Caco-2 (cell line): Measurements from ENCODE around the gene MKX. TPM values are rescaled to one million over a fixed set of nuclear protein-coding genes. Genes with fewer than 3 reads are reported as not detected.

Experiments used
- BruUV-seq: library from RNA; stranded (reverse); fragments of 400-500 nt; replicated peaks from 2 replicates; lab custom pipeline; 2021; lab: Mats Ljungman, UMichigan
- CTCF ChIA-PET: fragments of 300-600 bp; sonication (Branson Sonifier 250); formaldehyde crosslinking; loops from one replicate; lab custom pipeline; 2022; ENCODE audit warnings: antibody characterized with exemption; lab: Charles Lee
- POLR2A ChIA-PET: fragments of 300-600 bp; sonication (Branson Sonifier 250); formaldehyde crosslinking; loops from one replicate; lab custom pipeline; 2022; ENCODE audit warnings: antibody characterized with exemption; lab: Charles Lee
- DNase-seq, 2 experiments: peaks; one replicate each; pipeline versions ENCODE4 v3.0.0 to v3.0.0-alpha.2; 2020 to 2022
- H3K27me3 ChIP-seq: replicated peaks from 2 replicates; pipeline ENCODE4 v1.6.0; 2011; ENCODE audit warnings: low read length; ENCODE audit not compliant: control insufficient read depth, insufficient read depth
- H3K36me3 ChIP-seq: 2 replicates; pipeline ENCODE4 v1.5.1; 2011; ENCODE audit warnings: low read length; ENCODE audit not compliant: control insufficient read depth, insufficient read depth
- H3K4me1 ChIP-seq: fragments of 250-450 bp; sonication (Bioruptor Pico); 2 replicates; pipeline ENCODE4 v1.5.1; 2020; ENCODE audit warnings: mild to moderate bottlenecking
- H3K4me3 ChIP-seq: 2 replicates; pipeline ENCODE4 v1.5.1; 2011; ENCODE audit warnings: low read depth, mild to moderate bottlenecking, control low read depth, low read length
- H3K9me3 ChIP-seq: fragments of 250-450 bp; sonication (Bioruptor Pico); 2 replicates; pipeline ENCODE4 v1.5.1; 2020; ENCODE audit warnings: mild to moderate bottlenecking, moderate library complexity
- H3K27ac Mint-ChIP-seq: one replicate; pipeline ENCODE4 v1.8.0; 2022; ENCODE audit warnings: mixed read lengths; ENCODE audit not compliant: unreplicated experiment
- H3K27me3 Mint-ChIP-seq: one replicate; pipeline ENCODE4 v1.8.0; 2022; ENCODE audit warnings: mixed read lengths; ENCODE audit not compliant: insufficient read depth, unreplicated experiment
- H3K36me3 Mint-ChIP-seq: one replicate; pipeline ENCODE4 v1.8.0; 2022; ENCODE audit warnings: mild to moderate bottlenecking, mixed read lengths; ENCODE audit not compliant: insufficient read depth, unreplicated experiment
- H3K4me1 Mint-ChIP-seq: one replicate; pipeline ENCODE4 v1.8.0; 2022; ENCODE audit warnings: low read depth, mixed read lengths; ENCODE audit not compliant: unreplicated experiment
- H3K4me3 Mint-ChIP-seq: one replicate; pipeline ENCODE4 v1.8.0; 2022; ENCODE audit warnings: mild to moderate bottlenecking, moderate library complexity, mixed read lengths; ENCODE audit not compliant: unreplicated experiment
- H3K9me3 Mint-ChIP-seq: one replicate; pipeline ENCODE4 v1.8.0; 2022; ENCODE audit warnings: mixed read lengths; ENCODE audit not compliant: unreplicated experiment
- CTCF ChIP-seq, 2 experiments: fragments of 200-600 bp in 1 of 2; IDR thresholded peaks; 1 replicate in 1 of 2; 2 replicates in 1 of 2; pipeline versions ENCODE4 v1.5.1 to v1.8.0; 2011 to 2022; ENCODE audit warnings: antibody characterized with exemption in 1 of 2, control low read depth in 1 of 2, inconsistent platforms in 1 of 2, low read depth in 1 of 2, low read length in 1 of 2, mild to moderate bottlenecking in 1 of 2, moderate library complexity in 1 of 2; ENCODE audit not compliant: insufficient read depth in 1 of 2, severe bottlenecking in 1 of 2, unreplicated experiment in 1 of 2
- intact Hi-C: fragments of 100-400 bp; cut with micrococcal nuclease; formaldehyde crosslinking; loops from one replicate; pipeline ENCODE4 v1.10.0; 2022; ENCODE audit not compliant: unreplicated experiment
- total RNA-seq: library from RNA; stranded (reverse); gene quantifications from 2 replicates; pipeline ENCODE4 v1.2.3, GENCODE V29; 2022

Gene MKX
- total RNA-seq, 1 experiment from 2014 or later: 0.64 TPM

- POLR2A ChIA-PET: no interaction called here
- DNase-seq: no peak
- CTCF ChIA-PET: no interaction called here
- no TSS peak for BruUV-seq
- H3K27me3 Mint-ChIP-seq: peaks cover 15% of the 10 kb centered on the region
- H3K36me3 ChIP-seq: no peaks in the 10 kb centered on the region
- H3K4me3 ChIP-seq: no peak overlapping the region
- no peaks in the 10 kb centered on the region for H3K9me3 ChIP-seq
- TF ChIP-seq CTCF (IDR thresholded peaks at IDR 0.05; ENCODE audit: insufficient read depth in 1 of 2, low read depth in 1 of 2, low read length in 1 of 2, severe bottlenecking in 1 of 2, unreplicated experiment in 1 of 2): no peak
- no peaks in the 10 kb centered on the region; the same call in 1 of the 2 replicates for H3K27me3 ChIP-seq
- H3K4me3 Mint-ChIP-seq: no peak overlapping the region
- no peaks in the 10 kb centered on the region for H3K4me1 ChIP-seq
- no peak overlapping the region for H3K27ac Mint-ChIP-seq
- H3K9me3 Mint-ChIP-seq: no peaks in the 10 kb centered on the region
- intact Hi-C loops: no loop called here
- H3K36me3 Mint-ChIP-seq: no peaks in the 10 kb centered on the region
- no peaks in the 10 kb centered on the region for H3K4me1 Mint-ChIP-seq
These were observed 64.7 kb downstream of the MKX start for GRCh38 chr10:27680691-27681605.

- H3K27ac Mint-ChIP-seq: no peak overlapping the region
- H3K4me3 ChIP-seq: no peak overlapping the region
- intact Hi-C loops: no loop called here
- no peak for DNase-seq
- TF ChIP-seq CTCF (IDR thresholded peaks at IDR 0.05; ENCODE audit: insufficient read depth in 1 of 2, low read depth in 1 of 2, low read length in 1 of 2, severe bottlenecking in 1 of 2, unreplicated experiment in 1 of 2): no peak
- CTCF ChIA-PET: interaction anchor here (0.9 kb wide), 1 partner anchor 8 kb away, joined by 3 read pairs; no protein-coding TSS in a partner anchor
- H3K9me3 ChIP-seq: no peaks in the 10 kb centered on the region
- BruUV-seq: no TSS peak
- H3K36me3 Mint-ChIP-seq: no peaks in the 10 kb centered on the region
- H3K4me1 Mint-ChIP-seq: no peaks in the 10 kb centered on the region
- no peaks in the 10 kb centered on the region; the same call in 1 of the 2 replicates for H3K27me3 ChIP-seq
- H3K4me1 ChIP-seq: no peaks in the 10 kb centered on the region
- POLR2A ChIA-PET: no interaction called here
- no peaks in the 10 kb centered on the region for H3K9me3 Mint-ChIP-seq
- H3K27me3 Mint-ChIP-seq: peaks cover 20% of the 10 kb centered on the region
- H3K4me3 Mint-ChIP-seq: no peak overlapping the region
- H3K36me3 ChIP-seq: no peaks in the 10 kb centered on the region
These were observed 65.5 kb downstream of the MKX start for GRCh38 chr10:27680006-27680557.

- H3K4me3 Mint-ChIP-seq: no peak overlapping the region
- H3K27ac Mint-ChIP-seq: no peak overlapping the region
- ChIA-PET POLR2A (no interaction called here), CTCF (interaction anchor here (0.9 kb wide), 1 partner anchor 8 kb away, joined by 3 read pairs; no protein-coding TSS in a partner anchor)
- intact Hi-C loops: no loop called here
- Histone ChIP-seq H3K4me3 (no peak overlapping the region), H3K9me3 (no peaks in the 10 kb centered on the region), H3K4me1 (no peaks in the 10 kb centered on the region), H3K27me3 (no peaks in the 10 kb centered on the region; the same call in 1 of the 2 replicates), H3K36me3 (no peaks in the 10 kb centered on the region)
- no TSS peak for BruUV-seq
- no peak for TF ChIP-seq CTCF (IDR thresholded peaks at IDR 0.05; ENCODE audit: insufficient read depth in 1 of 2, low read depth in 1 of 2, low read length in 1 of 2, severe bottlenecking in 1 of 2, unreplicated experiment in 1 of 2)
- peaks cover 20% of the 10 kb centered on the region for H3K27me3 Mint-ChIP-seq
- no peak for DNase-seq
- H3K4me1 Mint-ChIP-seq: no peaks in the 10 kb centered on the region
- no peaks in the 10 kb centered on the region for H3K9me3 Mint-ChIP-seq
- no peaks in the 10 kb centered on the region for H3K36me3 Mint-ChIP-seq
These were observed 66.2 kb downstream of the MKX start for GRCh38 chr10:27679369-27679912.
